ENCODE data around the gene TRMU. TPM values are rescaled to one million over a fixed set of nuclear protein-coding genes. Genes with fewer than 3 reads are reported as not detected.

The TRMU gene
- polyA plus RNA-seq, 1 experiment, result 23.7 TPM

GRCh38 chr22:46355996-46356471 is 20.5 kb downstream of the TRMU start:
- no peaks in the 10 kb centered on the region for H3K27me3 ChIP-seq (ENCODE audit: control insufficient read depth, insufficient read depth, low read length)
- H3K4me3 ChIP-seq (ENCODE audit: low read depth, low read length), result no peak overlapping the region
- POLR2A ChIA-PET, result no interaction called here
- DNase-seq (ENCODE audit: low read depth, low spot score), result no peak
- no peak for TF ChIP-seq CTCF (IDR thresholded peaks at IDR 0.05; ENCODE audit: low read depth, low read length)
- no peak overlapping the region for H3K27ac ChIP-seq (ENCODE audit: low read depth, low read length)
- CTCF ChIA-PET, result interaction anchor here (1.0 to 1.6 kb wide), 3 partner anchors 11 to 187 kb away, joined by 4 to 7 read pairs (median 5); no protein-coding TSS in a partner anchor
- H3K9me3 ChIP-seq (ENCODE audit: control insufficient read depth, insufficient read depth, low read length), result no peaks in the 10 kb centered on the region; the same call in 1 of the 2 replicates

- Histone ChIP-seq H3K27ac (ENCODE audit: low read depth, low read length) (no peak overlapping the region), H3K9me3 (ENCODE audit: control insufficient read depth, insufficient read depth, low read length) (no peaks in the 10 kb centered on the region; the same call in 1 of the 2 replicates), H3K4me3 (ENCODE audit: low read depth, low read length) (no peak overlapping the region), H3K27me3 (ENCODE audit: control insufficient read depth, insufficient read depth, low read length) (no peaks in the 10 kb centered on the region)
- ChIA-PET CTCF (interaction anchor here (1.5 to 2.6 kb wide), 3 partner anchors 11 to 184 kb away, joined by 4 to 12 read pairs (median 5); no protein-coding TSS in a partner anchor), POLR2A (no interaction called here)
- no peak for DNase-seq (ENCODE audit: low read depth, low spot score)
- TF ChIP-seq CTCF (IDR thresholded peaks at IDR 0.05; ENCODE audit: low read depth, low read length), result no peak
These were observed 21.3 kb downstream of the TRMU start for GRCh38 chr22:46356496-46357480.

- H3K4me3 ChIP-seq (ENCODE audit: low read depth, low read length), result no peak overlapping the region
- ChIA-PET POLR2A (no interaction called here), CTCF (interaction anchor here (1.3 to 2.6 kb wide), 2 partner anchors 10 to 68 kb away, joined by 3 to 12 read pairs; no protein-coding TSS in a partner anchor)
- no peak overlapping the region for H3K27ac ChIP-seq (ENCODE audit: low read depth, low read length)
- no peaks in the 10 kb centered on the region for H3K27me3 ChIP-seq (ENCODE audit: control insufficient read depth, insufficient read depth, low read length)
- no peaks in the 10 kb centered on the region; the same call in 1 of the 2 replicates for H3K9me3 ChIP-seq (ENCODE audit: control insufficient read depth, insufficient read depth, low read length)
- no peak for DNase-seq (ENCODE audit: low read depth, low spot score)
- TF ChIP-seq CTCF (IDR thresholded peaks at IDR 0.05; ENCODE audit: low read depth, low read length), result no peak
These were observed 22.4 kb downstream of the TRMU start for GRCh38 chr22:46357711-46358520.

GRCh38 chr22:46358766-46359165 is 23.3 kb downstream of the TRMU start:
- no peak for TF ChIP-seq CTCF (IDR thresholded peaks at IDR 0.05; ENCODE audit: low read depth, low read length)
- Histone ChIP-seq H3K27ac (ENCODE audit: low read depth, low read length) (no peak overlapping the region), H3K9me3 (ENCODE audit: control insufficient read depth, insufficient read depth, low read length) (no peaks in the 10 kb centered on the region; the same call in 1 of the 2 replicates), H3K4me3 (ENCODE audit: low read depth, low read length) (no peak overlapping the region), H3K27me3 (ENCODE audit: control insufficient read depth, insufficient read depth, low read length) (no peaks in the 10 kb centered on the region)
- DNase-seq (ENCODE audit: low read depth, low spot score), result no peak
- CTCF ChIA-PET, result interaction anchor here (0.6 to 2.6 kb wide), 3 partner anchors 9 to 353 kb away, joined by 3 to 12 read pairs (median 4); no protein-coding TSS in a partner anchor
- POLR2A ChIA-PET, result no interaction called here

All from AG04450 (cell line).